ENCODE data around the gene LHFPL3.

DNA sequence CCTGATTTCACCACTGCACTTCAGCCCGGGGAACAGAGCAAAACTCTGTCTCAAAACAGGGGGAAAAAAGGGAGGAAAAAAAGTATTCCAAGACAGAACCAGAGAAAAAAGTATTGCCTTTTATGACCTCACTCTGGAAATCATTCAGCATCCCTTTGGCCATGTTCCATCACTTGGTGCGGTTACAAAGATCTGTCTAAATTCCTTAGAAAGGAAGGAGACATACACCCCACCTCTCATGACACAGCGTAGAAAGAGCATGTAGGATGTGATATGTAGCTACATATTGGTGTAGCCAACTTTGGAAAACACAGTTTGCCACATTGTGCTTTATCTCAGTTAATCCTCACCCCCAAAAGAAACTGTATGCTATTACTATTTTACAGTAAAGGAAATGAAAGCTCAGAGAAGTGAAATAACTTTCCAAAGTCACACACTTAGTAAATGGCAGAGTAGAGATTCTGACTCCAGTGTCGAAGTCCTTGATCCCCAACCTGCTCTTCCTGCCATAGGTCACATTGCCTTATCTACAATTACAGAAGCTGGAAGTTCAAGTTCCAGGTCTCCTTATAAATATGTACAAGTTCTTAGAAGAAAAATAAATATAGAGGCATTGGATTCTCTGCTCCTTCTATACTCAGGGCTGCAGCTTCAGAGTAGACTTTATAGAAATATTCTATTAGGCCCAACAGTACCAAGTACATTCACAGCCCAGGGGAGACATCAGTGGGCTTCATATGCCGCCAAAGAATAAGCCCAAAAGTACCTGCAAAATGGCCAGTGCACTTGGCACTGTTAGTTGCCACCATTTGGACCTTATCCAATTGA lies 594.0 kb downstream of the LHFPL3 start:
- TF ChIP-seq EZH2phosphoT487 (IDR thresholded peaks at IDR 0.05; ENCODE audit: borderline replicate concordance, low read length): no peak
- TF ChIP-seq, protein P1, sequence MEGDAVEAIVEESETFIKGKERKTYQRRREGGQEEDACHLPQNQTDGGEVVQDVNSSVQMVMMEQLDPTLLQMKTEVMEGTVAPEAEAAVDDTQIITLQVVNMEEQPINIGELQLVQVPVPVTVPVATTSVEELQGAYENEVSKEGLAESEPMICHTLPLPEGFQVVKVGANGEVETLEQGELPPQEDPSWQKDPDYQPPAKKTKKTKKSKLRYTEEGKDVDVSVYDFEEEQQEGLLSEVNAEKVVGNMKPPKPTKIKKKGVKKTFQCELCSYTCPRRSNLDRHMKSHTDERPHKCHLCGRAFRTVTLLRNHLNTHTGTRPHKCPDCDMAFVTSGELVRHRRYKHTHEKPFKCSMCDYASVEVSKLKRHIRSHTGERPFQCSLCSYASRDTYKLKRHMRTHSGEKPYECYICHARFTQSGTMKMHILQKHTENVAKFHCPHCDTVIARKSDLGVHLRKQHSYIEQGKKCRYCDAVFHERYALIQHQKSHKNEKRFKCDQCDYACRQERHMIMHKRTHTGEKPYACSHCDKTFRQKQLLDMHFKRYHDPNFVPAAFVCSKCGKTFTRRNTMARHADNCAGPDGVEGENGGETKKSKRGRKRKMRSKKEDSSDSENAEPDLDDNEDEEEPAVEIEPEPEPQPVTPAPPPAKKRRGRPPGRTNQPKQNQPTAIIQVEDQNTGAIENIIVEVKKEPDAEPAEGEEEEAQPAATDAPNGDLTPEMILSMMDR (IDR thresholded peaks at IDR 0.05; ENCODE audit: low read depth, low read length, poor library complexity, severe bottlenecking): no peak
